ENCODE data around the gene DEGS2. TPM values are rescaled to one million over a fixed set of nuclear protein-coding genes. Genes with fewer than 3 reads are reported as not detected.

DEGS2 gene
- total RNA-seq, 1 experiment from 2014 or later: 1.6 TPM

DNA sequence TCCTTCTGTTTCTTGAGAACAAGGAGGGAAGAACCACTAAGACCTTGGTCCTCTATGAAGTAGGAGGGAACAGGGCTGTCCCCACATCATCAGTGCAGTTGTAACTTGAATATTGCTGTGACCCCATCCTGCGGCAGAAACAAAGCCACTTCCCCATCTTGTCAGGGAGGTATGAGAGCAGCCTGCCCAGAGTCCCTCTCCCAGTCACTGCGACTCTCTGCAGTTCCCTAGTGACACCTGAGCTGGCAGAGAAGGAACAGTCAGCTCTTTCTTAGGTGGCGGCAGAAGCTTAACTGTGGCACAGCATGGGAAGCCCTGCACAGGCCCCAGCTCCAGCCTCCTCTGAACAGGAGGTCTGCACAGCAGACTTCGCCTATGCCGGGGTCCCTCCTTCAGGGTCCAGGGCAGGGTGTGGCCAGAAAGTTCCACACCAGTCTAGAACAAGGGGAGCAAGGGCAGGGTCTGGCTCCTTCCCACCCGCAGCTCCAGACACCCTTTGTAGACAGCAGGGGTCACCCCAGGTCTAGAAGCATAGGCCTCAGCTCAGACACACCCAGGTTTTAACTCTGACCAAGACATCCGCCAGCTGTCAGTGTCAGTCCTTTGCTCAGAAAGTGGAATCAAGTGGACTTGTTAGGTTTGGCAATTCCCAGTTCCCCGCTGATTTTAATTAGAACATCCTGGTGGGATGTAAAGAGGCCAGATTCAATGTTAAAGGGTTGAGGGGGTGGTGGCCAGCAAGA lies 36.8 kb downstream of the DEGS2 start:
- DNase-seq (no peak), ATAC-seq (no peak)

DNA sequence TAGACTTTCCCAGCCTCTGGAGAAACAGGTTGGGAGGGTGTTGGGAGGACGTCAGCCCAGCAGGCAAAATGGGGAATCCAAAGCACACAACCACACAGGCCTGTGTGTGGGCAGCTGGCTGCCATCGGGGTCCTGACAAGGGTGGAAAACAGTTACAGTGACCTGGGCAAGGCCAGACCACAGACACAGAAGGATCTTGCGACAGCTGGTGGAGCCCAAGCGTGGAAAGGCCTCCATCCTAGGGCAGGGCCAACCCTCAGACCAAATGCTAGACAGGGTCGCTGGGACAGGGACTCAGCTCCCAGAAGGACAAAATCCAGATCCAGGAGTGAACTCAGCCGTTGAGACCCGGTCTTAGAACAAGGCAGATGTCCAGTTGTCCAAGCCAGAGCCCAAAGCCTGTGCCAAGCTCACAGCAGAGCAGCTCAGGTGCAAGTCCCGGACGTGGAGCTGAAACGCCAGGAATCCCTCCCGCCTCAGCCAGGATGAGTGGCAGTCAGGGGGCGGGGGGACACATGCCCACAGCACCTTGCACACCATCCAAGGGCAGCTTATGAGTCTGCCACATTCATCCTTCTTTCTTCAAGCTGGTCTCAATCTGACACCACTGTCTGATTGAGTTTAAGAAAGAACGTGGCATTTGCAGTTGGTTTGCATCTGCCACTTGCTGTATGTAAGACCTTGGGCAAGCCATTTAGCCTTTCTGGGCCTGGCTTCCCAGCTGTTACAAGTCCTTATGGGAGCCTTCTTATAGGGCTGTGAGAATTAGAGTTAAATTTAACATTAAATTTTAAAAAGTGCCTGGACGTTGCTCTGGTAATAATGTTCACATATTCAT lies 37.6 kb downstream of the DEGS2 start:
- no TSS peak for BruUV-seq (replicated peaks)
- Histone ChIP-seq H3K4me3 (ENCODE audit: low read length) (no peak overlapping the region), H4K20me1 (ENCODE audit: low read length) (no peaks in the 10 kb centered on the region), H2AFZ (ENCODE audit: low read length) (no peak overlapping the region), H3K79me2 (ENCODE audit: low read length) (no peaks in the 10 kb centered on the region), H3K9me2 (replicated peaks; ENCODE audit: low read length) (no peaks in the 10 kb centered on the region), H3F3A (ENCODE audit: low read length, unreplicated experiment) (no peaks in the 10 kb centered on the region), H3K4me1 (ENCODE audit: insufficient read depth, low read length) (no peaks in the 10 kb centered on the region), H3K27me3 (ENCODE audit: low read length) (no peaks in the 10 kb centered on the region), H3K36me3 (ENCODE audit: low read depth, low read length) (no peaks in the 10 kb centered on the region), H3K9me3 (ENCODE audit: low read length) (no peaks in the 10 kb centered on the region), H3K27ac (ENCODE audit: low read length) (no peak overlapping the region), H3K4me2 (ENCODE audit: low read length) (no peak overlapping the region), H3K9ac (ENCODE audit: low read length) (no peak overlapping the region)
- intact Hi-C loops (cut with micrococcal nuclease): no loop called here
- ChIA-PET CTCF (interaction anchor here (0.5 kb wide), 1 partner anchor 39 kb away, joined by 3 read pairs; no protein-coding TSS in a partner anchor), POLR2A (ENCODE audit: unreplicated experiment) (interaction anchor here (0.6 kb wide), 1 partner anchor 118 kb away, joined by 3 read pairs; no protein-coding TSS in a partner anchor)
- DNase-seq (no peak), ATAC-seq (no peak)
- no peak for TF ChIP-seq EZH2phosphoT487 (IDR thresholded peaks at IDR 0.05; ENCODE audit: borderline replicate concordance, low read length)
- TF ChIP-seq, protein P1, sequence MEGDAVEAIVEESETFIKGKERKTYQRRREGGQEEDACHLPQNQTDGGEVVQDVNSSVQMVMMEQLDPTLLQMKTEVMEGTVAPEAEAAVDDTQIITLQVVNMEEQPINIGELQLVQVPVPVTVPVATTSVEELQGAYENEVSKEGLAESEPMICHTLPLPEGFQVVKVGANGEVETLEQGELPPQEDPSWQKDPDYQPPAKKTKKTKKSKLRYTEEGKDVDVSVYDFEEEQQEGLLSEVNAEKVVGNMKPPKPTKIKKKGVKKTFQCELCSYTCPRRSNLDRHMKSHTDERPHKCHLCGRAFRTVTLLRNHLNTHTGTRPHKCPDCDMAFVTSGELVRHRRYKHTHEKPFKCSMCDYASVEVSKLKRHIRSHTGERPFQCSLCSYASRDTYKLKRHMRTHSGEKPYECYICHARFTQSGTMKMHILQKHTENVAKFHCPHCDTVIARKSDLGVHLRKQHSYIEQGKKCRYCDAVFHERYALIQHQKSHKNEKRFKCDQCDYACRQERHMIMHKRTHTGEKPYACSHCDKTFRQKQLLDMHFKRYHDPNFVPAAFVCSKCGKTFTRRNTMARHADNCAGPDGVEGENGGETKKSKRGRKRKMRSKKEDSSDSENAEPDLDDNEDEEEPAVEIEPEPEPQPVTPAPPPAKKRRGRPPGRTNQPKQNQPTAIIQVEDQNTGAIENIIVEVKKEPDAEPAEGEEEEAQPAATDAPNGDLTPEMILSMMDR (conservative IDR thresholded peaks at IDR 0.05; ENCODE audit: low read depth, low read length): no peak
- TF ChIP-seq EZH2 (IDR thresholded peaks at IDR 0.05; ENCODE audit: low read length, unreplicated experiment): no peak

More for the DNA sequence above, 36.8 kb downstream of the DEGS2 start:
- TF ChIP-seq EZH2phosphoT487 (IDR thresholded peaks at IDR 0.05; ENCODE audit: borderline replicate concordance, low read length) (no peak), EZH2 (IDR thresholded peaks at IDR 0.05; ENCODE audit: low read length, unreplicated experiment) (no peak)
- TF ChIP-seq, protein P1 (conservative IDR thresholded peaks at IDR 0.05; ENCODE audit: low read depth, low read length): peak; percentile 25; the same call in 1 of the 2 replicates
- no peaks in the 10 kb centered on the region for H3K27me3 ChIP-seq (ENCODE audit: low read length)
- H3K4me1 ChIP-seq (ENCODE audit: insufficient read depth, low read length): no peaks in the 10 kb centered on the region
- no peaks in the 10 kb centered on the region for H3K9me2 ChIP-seq (replicated peaks; ENCODE audit: low read length)
- H3K27ac ChIP-seq (ENCODE audit: low read length): no peak overlapping the region
- no peaks in the 10 kb centered on the region for H3K79me2 ChIP-seq (ENCODE audit: low read length)
- no peaks in the 10 kb centered on the region for H3K9me3 ChIP-seq (ENCODE audit: low read length)
- no peak overlapping the region for H3K4me3 ChIP-seq (ENCODE audit: low read length)
- CTCF ChIA-PET: interaction anchor here (0.5 kb wide), 2 partner anchors 37 to 38 kb away, joined by 3 to 13 read pairs; partner anchors contain the start of gene DEGS2
- H3K36me3 ChIP-seq (ENCODE audit: low read depth, low read length): no peaks in the 10 kb centered on the region
- intact Hi-C loops (cut with micrococcal nuclease): no loop called here
- H3K9ac ChIP-seq (ENCODE audit: low read length): no peak overlapping the region
- H4K20me1 ChIP-seq (ENCODE audit: low read length): no peaks in the 10 kb centered on the region
- H2AFZ ChIP-seq (ENCODE audit: low read length): no peak overlapping the region
- BruUV-seq (replicated peaks): no TSS peak
- POLR2A ChIA-PET (ENCODE audit: unreplicated experiment): no interaction called here
- no peaks in the 10 kb centered on the region for H3F3A ChIP-seq (ENCODE audit: low read length, unreplicated experiment)
- H3K4me2 ChIP-seq (ENCODE audit: low read length): no peak overlapping the region

Measured in PC-3 (cell line).